Pons (tissue), 1 donor: Measurements from ENCODE around the gene CLHC1.
"Not testable (repeated sequence)": the region's sequence is repeated elsewhere in the genome, so short reads cannot be mapped to it uniquely, and the experiment has no call there.

Experiments used
- DNase-seq: peaks from one replicate; pipeline ENCODE4 v3.0.0-alpha.2; 2016; ENCODE audit warnings: low spot score

CLHC1 gene

GRCh38 chr2:55232863-55233657 lies 967 bp upstream of the CLHC1 start:
- DNase-seq, result peak; percentile 6

GRCh38 chr2:55231546-55232083 lies 478 bp downstream of the CLHC1 start:
- no peak for DNase-seq

GRCh38 chr2:55230551-55230950 lies 1.5 kb downstream of the CLHC1 start:
- no peak for DNase-seq

GRCh38 chr2:55229221-55229620 lies 2.9 kb downstream of the CLHC1 start:
- DNase-seq, result no peak

GRCh38 chr2:55228226-55228563 lies 3.9 kb downstream of the CLHC1 start:
- DNase-seq, result no peak

- DNase-seq, result peak; percentile 11
These were observed 4.5 kb downstream of the CLHC1 start for GRCh38 chr2:55227437-55228225.

GRCh38 chr2:55225481-55226020 lies 6.5 kb downstream of the CLHC1 start:
- no peak for DNase-seq

- peak; percentile 12 for DNase-seq
These were observed 7.3 kb downstream of the CLHC1 start for GRCh38 chr2:55224761-55225261.

GRCh38 chr2:55223958-55224760 lies 7.9 kb downstream of the CLHC1 start:
- DNase-seq, result peak; percentile 9

- no peak for DNase-seq
These were observed 18.3 kb downstream of the CLHC1 start for GRCh38 chr2:55213822-55214221.

- no peak for DNase-seq
These were observed 27.1 kb downstream of the CLHC1 start for GRCh38 chr2:55204950-55205349.

- no peak for DNase-seq
These were observed 27.6 kb downstream of the CLHC1 start for GRCh38 chr2:55204536-55204935.

GRCh38 chr2:55200416-55200815 lies 31.7 kb downstream of the CLHC1 start:
- no peak for DNase-seq

GRCh38 chr2:55196526-55196925 lies 35.6 kb downstream of the CLHC1 start:
- DNase-seq, result no peak

GRCh38 chr2:55191888-55192287 lies 40.2 kb downstream of the CLHC1 start:
- not testable (repeated sequence) for DNase-seq

GRCh38 chr2:55186837-55187236 lies 45.3 kb downstream of the CLHC1 start:
- not testable (repeated sequence) for DNase-seq

GRCh38 chr2:55180374-55180773 lies 51.7 kb downstream of the CLHC1 start:
- no peak for DNase-seq

GRCh38 chr2:55176094-55176415 lies 56.0 kb downstream of the CLHC1 start:
- DNase-seq, result no peak

GRCh38 chr2:55175254-55176093 lies 56.6 kb downstream of the CLHC1 start:
- peak; percentile 79 for DNase-seq

GRCh38 chr2:55173438-55174054 lies 58.5 kb downstream of the CLHC1 start:
- DNase-seq, result no peak

- DNase-seq, result no peak
These were observed 62.2 kb downstream of the CLHC1 start for GRCh38 chr2:55169915-55170314.
